Measurements from ENCODE around the gene EEPD1. TPM values are rescaled to one million over a fixed set of nuclear protein-coding genes. Genes with fewer than 3 reads are reported as not detected.
A peak's percentile ranks its signal among the peaks of the same experiment; 100 is the strongest.
"Not testable (repeated sequence)": the region's sequence is repeated elsewhere in the genome, so short reads cannot be mapped to it uniquely, and the experiment has no call there.

The EEPD1 gene
- total RNA-seq, 1 donor from 2014 or later = 5.4 TPM

DNA sequence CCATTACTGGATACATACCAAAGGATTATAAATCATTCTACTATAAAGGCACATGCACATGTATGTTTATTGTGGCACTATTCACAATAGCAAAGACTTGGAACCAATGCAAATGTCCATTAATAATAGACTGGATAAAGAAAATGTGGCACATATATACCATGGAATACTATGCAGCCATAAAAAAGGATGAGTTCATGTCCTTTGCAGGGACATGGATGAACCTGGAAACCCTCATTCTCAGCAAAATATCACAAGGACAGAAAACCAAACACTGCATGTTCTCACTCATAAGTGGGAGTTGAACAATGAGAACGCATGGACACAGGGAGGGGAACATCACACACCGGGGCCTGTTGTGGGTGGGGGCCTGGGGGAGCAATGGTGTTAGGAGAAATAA is 27.4 kb upstream of the EEPD1 start:
- H3K36me3 ChIP-seq (ENCODE audit: insufficient read depth, low read length); FAIRE-seq; H3K4me3 Mint-ChIP-seq (ENCODE audit: unreplicated experiment); H3K79me2 ChIP-seq (ENCODE audit: insufficient read depth, low read length); H4K20me1 ChIP-seq (ENCODE audit: insufficient read depth, low read length); H3K9me3 ChIP-seq (ENCODE audit: insufficient read depth, low read depth, low read length); H3K27me3 ChIP-seq (ENCODE audit: insufficient read depth, low read length); H3K36me3 Mint-ChIP-seq (ENCODE audit: low read depth, unreplicated experiment); H3K4me3 ChIP-seq (ENCODE audit: insufficient read depth, low read depth, low read length); DNase-seq (ENCODE audit: low read depth); H3K4me2 ChIP-seq (ENCODE audit: low read length); H3K9ac ChIP-seq (ENCODE audit: low read length); H3K27me3 Mint-ChIP-seq (ENCODE audit: low read depth, unreplicated experiment); H3K4me1 Mint-ChIP-seq (ENCODE audit: low read depth, unreplicated experiment); H3K27ac Mint-ChIP-seq (ENCODE audit: unreplicated experiment); H3K27ac ChIP-seq (ENCODE audit: low read depth, low read length); H2AFZ ChIP-seq (ENCODE audit: low read depth, low read length): not testable (repeated sequence)
- peaks cover 16% of the 10 kb centered on the region for H3K9me3 Mint-ChIP-seq (ENCODE audit: unreplicated experiment)
- peaks cover 13% of the 10 kb centered on the region for H3K4me1 ChIP-seq (ENCODE audit: insufficient read depth, low read length)

DNA sequence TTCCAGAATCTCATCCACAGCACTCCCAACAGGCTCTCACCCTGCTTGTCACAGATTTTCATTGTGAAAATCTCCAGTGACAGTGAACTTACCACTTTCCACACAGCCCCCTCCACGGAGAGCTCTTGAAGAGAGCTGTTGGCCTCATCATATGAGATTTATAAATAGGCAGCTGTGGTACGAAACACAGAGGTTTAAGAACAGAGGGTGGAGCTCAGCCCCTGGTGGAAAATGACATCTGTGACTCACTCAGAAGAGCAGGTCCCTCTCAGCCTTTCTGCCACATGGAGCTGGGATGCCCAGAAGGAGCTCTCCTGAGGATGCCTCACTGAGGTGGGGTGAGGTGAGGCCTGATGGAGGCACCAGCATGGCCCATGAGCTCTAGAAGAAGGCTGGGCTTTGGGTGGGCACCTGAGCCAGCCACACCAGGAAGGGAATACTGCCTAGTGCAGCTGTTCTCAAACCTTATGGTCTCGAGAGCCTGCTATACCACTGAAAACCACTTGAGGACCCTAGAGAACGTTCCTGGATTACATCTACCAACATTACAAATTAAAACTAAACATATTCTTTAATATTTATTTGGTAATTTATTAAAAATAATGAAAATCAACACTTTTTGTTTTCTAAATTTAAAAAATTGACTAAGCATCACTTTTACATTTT is 25.8 kb upstream of the EEPD1 start:
- Mint-ChIP-seq H3K27ac (ENCODE audit: unreplicated experiment) (no peak overlapping the region), H3K9me3 (ENCODE audit: unreplicated experiment) (peaks cover 8% of the 10 kb centered on the region), H3K27me3 (ENCODE audit: low read depth, unreplicated experiment) (no peaks in the 10 kb centered on the region), H3K4me1 (ENCODE audit: low read depth, unreplicated experiment) (peaks cover 4% of the 10 kb centered on the region), H3K36me3 (ENCODE audit: low read depth, unreplicated experiment) (no peaks in the 10 kb centered on the region), H3K4me3 (ENCODE audit: unreplicated experiment) (no peak overlapping the region)
- H3K79me2 ChIP-seq (ENCODE audit: insufficient read depth, low read length) = no peaks in the 10 kb centered on the region
- no peak for DNase-seq (ENCODE audit: low read depth)
- H3K9ac ChIP-seq (ENCODE audit: low read length) = no peak overlapping the region
- no peak overlapping the region for H3K4me2 ChIP-seq (ENCODE audit: low read length)
- no peak overlapping the region for H2AFZ ChIP-seq (ENCODE audit: low read depth, low read length)
- H3K27me3 ChIP-seq (ENCODE audit: insufficient read depth, low read length) = no peaks in the 10 kb centered on the region
- H3K4me3 ChIP-seq (ENCODE audit: insufficient read depth, low read depth, low read length) = no peak overlapping the region
- no peaks in the 10 kb centered on the region for H4K20me1 ChIP-seq (ENCODE audit: insufficient read depth, low read length)
- H3K27ac ChIP-seq (ENCODE audit: low read depth, low read length) = no peak overlapping the region
- no peak for FAIRE-seq
- no peaks in the 10 kb centered on the region for H3K36me3 ChIP-seq (ENCODE audit: insufficient read depth, low read length)
- TF ChIP-seq EZH2 (IDR thresholded peaks at IDR 0.05; ENCODE audit: insufficient read depth, low read length) = no peak
- no peak for TF ChIP-seq CTCF (IDR thresholded peaks at IDR 0.05; ENCODE audit: insufficient read depth, low read depth, low read length)
- no peaks in the 10 kb centered on the region for H3K9me3 ChIP-seq (ENCODE audit: insufficient read depth, low read depth, low read length)
- peaks cover 13% of the 10 kb centered on the region for H3K4me1 ChIP-seq (ENCODE audit: insufficient read depth, low read length)

DNA sequence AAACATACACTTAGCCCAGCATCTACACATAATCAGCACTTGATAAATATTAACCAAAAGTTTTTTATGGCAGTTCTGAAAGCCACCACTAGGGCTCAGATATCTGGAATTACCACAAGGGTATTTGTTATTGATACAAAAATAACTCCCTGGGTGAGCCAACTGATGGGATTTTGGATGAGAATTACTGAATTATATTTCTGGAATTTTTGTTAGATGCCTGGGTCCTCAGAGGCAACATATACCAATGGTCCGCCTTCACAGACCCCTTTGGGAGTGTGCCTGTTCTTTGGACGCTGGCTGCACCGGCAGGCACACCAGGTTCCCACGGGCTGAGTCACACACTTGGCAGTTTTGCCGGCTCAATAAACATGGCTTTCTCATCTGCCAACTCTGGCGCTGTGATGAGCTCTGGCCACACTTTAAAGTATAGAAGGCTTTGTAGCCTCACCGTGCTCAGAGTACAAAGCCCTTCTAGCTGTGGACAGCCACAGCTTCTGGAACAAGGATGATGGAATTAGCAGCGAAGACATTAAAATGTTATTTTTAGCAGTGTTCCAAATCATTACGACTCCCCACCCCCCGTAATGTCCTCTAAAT is 24.5 kb upstream of the EEPD1 start:
- no peaks in the 10 kb centered on the region for H3K36me3 ChIP-seq (ENCODE audit: insufficient read depth, low read length)
- peaks cover 4% of the 10 kb centered on the region for H3K4me1 Mint-ChIP-seq (ENCODE audit: low read depth, unreplicated experiment)
- no peak overlapping the region for H3K4me3 Mint-ChIP-seq (ENCODE audit: unreplicated experiment)
- peaks cover 2% of the 10 kb centered on the region for H3K27me3 Mint-ChIP-seq (ENCODE audit: low read depth, unreplicated experiment)
- peak; percentile 92 for FAIRE-seq
- H3K27ac ChIP-seq (ENCODE audit: low read depth, low read length) = peak overlapping the region; percentile 82
- H3K36me3 Mint-ChIP-seq (ENCODE audit: low read depth, unreplicated experiment) = no peaks in the 10 kb centered on the region
- peaks cover 4% of the 10 kb centered on the region for H3K9me3 Mint-ChIP-seq (ENCODE audit: unreplicated experiment)
- H2AFZ ChIP-seq (ENCODE audit: low read depth, low read length) = peak overlapping the region; percentile 28
- peak; percentile 81 for TF ChIP-seq CTCF (IDR thresholded peaks at IDR 0.05; ENCODE audit: insufficient read depth, low read depth, low read length)
- TF ChIP-seq EZH2 (IDR thresholded peaks at IDR 0.05; ENCODE audit: insufficient read depth, low read length) = no peak
- peak overlapping the region; percentile 78 for H3K4me2 ChIP-seq (ENCODE audit: low read length)
- H4K20me1 ChIP-seq (ENCODE audit: insufficient read depth, low read length) = no peaks in the 10 kb centered on the region
- peak overlapping the region; percentile 39 for H3K4me3 ChIP-seq (ENCODE audit: insufficient read depth, low read depth, low read length)
- no peaks in the 10 kb centered on the region for H3K79me2 ChIP-seq (ENCODE audit: insufficient read depth, low read length)
- no peaks in the 10 kb centered on the region for H3K27me3 ChIP-seq (ENCODE audit: insufficient read depth, low read length)
- no peaks in the 10 kb centered on the region for H3K9me3 ChIP-seq (ENCODE audit: insufficient read depth, low read depth, low read length)
- DNase-seq (ENCODE audit: low read depth) = peak; percentile 89
- peaks cover 13% of the 10 kb centered on the region for H3K4me1 ChIP-seq (ENCODE audit: insufficient read depth, low read length)
- H3K27ac Mint-ChIP-seq (ENCODE audit: unreplicated experiment) = no peak overlapping the region
- peak overlapping the region; percentile 64 for H3K9ac ChIP-seq (ENCODE audit: low read length)

Data from astrocyte (in vitro differentiated cells and primary cell).